ENCODE data around the gene NRTN.

NRTN gene

DNA sequence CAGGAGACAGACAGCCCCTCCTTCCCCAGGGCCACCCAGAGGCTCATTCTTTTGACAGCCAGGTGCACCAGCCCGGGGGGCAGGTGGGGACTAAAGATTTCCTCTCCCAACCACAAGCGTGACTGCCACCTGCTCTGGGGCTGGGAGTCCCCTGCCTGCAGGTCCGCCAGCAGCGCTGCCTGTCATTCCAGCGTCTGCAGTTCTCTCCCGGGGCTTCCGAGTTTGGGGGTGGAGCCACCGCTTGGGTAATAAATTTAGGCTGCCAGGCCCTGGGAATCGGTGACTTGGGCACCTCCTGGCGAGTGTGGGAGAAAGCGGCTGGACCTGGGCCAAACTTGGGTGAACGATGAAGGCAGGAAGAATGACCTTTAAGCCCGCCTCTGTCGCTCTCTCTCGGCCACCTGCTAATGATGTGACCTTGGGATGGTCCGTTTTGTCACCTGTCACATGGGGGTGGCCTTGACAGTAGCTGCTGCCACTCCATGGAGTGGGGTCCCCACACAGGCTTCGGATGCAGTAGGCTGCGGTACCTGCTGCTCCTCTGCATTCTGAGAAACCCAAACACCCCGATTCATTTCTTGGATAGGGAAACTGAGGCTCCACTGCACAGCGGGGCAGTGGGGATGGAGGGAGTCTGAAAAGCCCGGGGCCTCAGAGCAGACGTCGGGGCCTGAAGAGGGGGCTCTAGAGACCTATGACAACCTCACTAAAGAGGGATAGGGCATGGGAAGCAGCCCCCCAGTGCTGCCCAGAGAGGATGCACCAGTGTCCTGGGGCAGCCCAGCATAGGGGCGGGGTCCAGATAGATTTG lies 21.9 kb downstream of the NRTN start:
- CTCF ChIA-PET = interaction anchor here (8.3 kb wide), 1 partner anchor 23 kb away, joined by 70 read pairs; the partner anchor contains the start of gene NRTN
- DNase-seq (ENCODE audit: extremely low spot score) = peak; percentile 45
- no peak for TF ChIP-seq CTCF (IDR thresholded peaks at IDR 0.05; ENCODE audit: control extremely low read depth, extremely low read depth, low read depth, missing control alignments)
- POLR2A ChIA-PET = interaction anchor here (2.6 kb wide), 1 partner anchor 77 kb away, joined by 21 read pairs; the partner anchor contains the start of genes NDUFA11 and VMAC

- ChIA-PET CTCF (interaction anchor here (1.4 to 8.3 kb wide), 6 partner anchors 11 to 195 kb away, joined by 3 to 70 read pairs (median 4); partner anchors contain the start of genes NDUFA11 and NRTN), POLR2A (interaction anchor here (0.5 to 2.6 kb wide), 15 partner anchors 12 to 1036 kb away, joined by 3 to 21 read pairs (median 3); partner anchors contain the start of genes FEM1A, FUT6, NDUFA11 and NRTN)
- DNase-seq (ENCODE audit: extremely low spot score) = no peak
- TF ChIP-seq CTCF (IDR thresholded peaks at IDR 0.05; ENCODE audit: control extremely low read depth, extremely low read depth, low read depth, missing control alignments) = no peak
Measured at GRCh38 chr19:5827342-5827890, 22.5 kb downstream of the NRTN start.

DNA sequence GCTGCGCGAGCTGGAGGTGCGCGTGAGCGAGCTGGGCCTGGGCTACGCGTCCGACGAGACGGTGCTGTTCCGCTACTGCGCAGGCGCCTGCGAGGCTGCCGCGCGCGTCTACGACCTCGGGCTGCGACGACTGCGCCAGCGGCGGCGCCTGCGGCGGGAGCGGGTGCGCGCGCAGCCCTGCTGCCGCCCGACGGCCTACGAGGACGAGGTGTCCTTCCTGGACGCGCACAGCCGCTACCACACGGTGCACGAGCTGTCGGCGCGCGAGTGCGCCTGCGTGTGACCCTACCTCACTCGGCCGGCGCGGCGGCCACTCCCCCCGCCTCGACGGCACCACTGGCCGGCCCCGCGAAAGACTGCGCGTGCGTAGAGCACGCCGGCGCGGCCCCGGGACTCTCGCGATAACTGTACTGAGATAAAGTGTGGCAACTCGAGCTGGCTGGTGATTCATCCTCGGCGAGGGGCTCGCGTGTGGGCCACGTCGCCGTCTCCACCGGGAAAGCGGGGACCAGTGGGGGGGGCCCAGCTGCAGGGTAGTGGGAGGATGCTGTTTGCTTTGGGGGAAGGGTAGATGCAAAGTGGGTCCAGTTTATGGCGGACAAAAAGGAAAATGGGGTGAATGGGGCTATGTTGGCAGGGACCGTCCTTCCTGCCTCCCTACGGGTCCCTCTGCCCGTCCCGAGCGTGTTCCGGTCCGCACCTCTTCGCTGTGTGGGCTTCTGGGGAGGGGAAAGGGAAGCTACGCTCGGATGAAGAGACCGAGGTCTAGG lies 23.2 kb downstream of the NRTN start:
- no peak for TF ChIP-seq CTCF (IDR thresholded peaks at IDR 0.05; ENCODE audit: control extremely low read depth, extremely low read depth, low read depth, missing control alignments)
- CTCF ChIA-PET = interaction anchor here (1.3 to 8.3 kb wide), 7 partner anchors 10 to 195 kb away, joined by 3 to 70 read pairs (median 5); partner anchors contain the start of genes NDUFA11 and NRTN

GRCh38 chr19:5828661-5829566 lies 24.0 kb downstream of the NRTN start:
- peak; percentile 66 for DNase-seq (ENCODE audit: extremely low spot score)
- no peak for TF ChIP-seq CTCF (IDR thresholded peaks at IDR 0.05; ENCODE audit: control extremely low read depth, extremely low read depth, low read depth, missing control alignments)
- ChIA-PET POLR2A (interaction anchor here (0.5 to 2.6 kb wide), 15 partner anchors 10 to 974 kb away, joined by 3 to 21 read pairs (median 4); partner anchors contain the start of genes DUS3L, FUT6, NDUFA11 and NRTN), CTCF (interaction anchor here (1.3 to 8.3 kb wide), 7 partner anchors 10 to 194 kb away, joined by 3 to 70 read pairs (median 5); partner anchors contain the start of genes NDUFA11 and NRTN)

More for the DNA sequence above, 23.2 kb downstream of the NRTN start:
- POLR2A ChIA-PET = interaction anchor here (0.5 to 2.6 kb wide), 19 partner anchors 11 to 1037 kb away, joined by 3 to 21 read pairs (median 4); partner anchors contain the start of genes DUS3L, FEM1A, FUT6 and NDUFA11
- peak; percentile 98 for DNase-seq (ENCODE audit: extremely low spot score)

DNA sequence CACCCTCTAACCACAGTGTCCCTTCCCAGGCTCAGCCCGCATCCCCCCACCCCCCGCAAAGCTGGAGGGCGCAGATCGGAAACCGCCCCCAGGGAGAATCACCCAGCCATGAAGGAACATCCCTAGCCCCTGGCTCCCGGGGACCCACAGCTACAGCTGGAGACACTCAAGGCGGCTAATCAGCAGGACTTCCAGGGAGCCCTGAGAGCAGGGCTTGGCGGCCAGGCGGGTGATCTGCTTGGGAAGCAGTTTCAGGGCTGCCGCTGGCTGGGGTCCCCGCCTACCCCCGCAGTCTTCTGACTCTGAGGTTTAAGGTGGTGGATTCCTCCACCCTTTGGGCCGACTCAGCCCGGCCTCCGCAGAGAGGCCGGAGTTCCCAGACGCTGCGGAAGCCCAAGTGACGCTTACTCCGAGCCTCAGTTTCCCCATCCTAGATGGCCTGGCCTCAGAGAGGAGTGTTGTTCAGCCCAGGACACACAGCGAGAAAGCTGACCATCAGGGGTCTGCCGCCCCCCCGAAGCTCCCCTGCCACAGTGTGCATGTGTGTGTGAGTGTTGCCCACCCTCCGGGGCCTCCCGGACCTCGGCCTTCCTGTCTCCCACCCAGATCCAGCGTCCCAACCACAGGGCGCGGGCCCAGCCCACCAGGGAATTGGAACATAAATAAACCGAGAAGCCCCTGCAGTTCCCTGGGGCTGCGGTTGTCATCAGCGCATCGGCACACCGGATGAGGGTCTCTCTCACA lies 24.9 kb downstream of the NRTN start:
- TF ChIP-seq CTCF (IDR thresholded peaks at IDR 0.05; ENCODE audit: control extremely low read depth, extremely low read depth, low read depth, missing control alignments) = no peak
- no peak for DNase-seq (ENCODE audit: extremely low spot score)
- POLR2A ChIA-PET = interaction anchor here (0.5 to 2.6 kb wide), 5 partner anchors 26 to 975 kb away, joined by 3 to 21 read pairs (median 7); partner anchors contain the start of genes DUS3L, NDUFA11, NRTN and VMAC
- CTCF ChIA-PET = interaction anchor here (1.3 to 8.3 kb wide), 3 partner anchors 11 to 35 kb away, joined by 4 to 70 read pairs (median 5); partner anchors contain the start of gene NRTN

All from GM10248 (cell line).